Neuronal stem cell (in vitro differentiated cells): ENCODE data around the gene ENTPD6.

ENCODE experiments used
- DNase-seq: peaks from one replicate; pipeline ENCODE4 v3.0.0-alpha.2; 2013; ENCODE audit warnings: low spot score
- H2AFZ ChIP-seq: one replicate; pipeline ENCODE4 v1.6.1; 2013; ENCODE audit warnings: mild to moderate bottlenecking, low read length, inconsistent platforms
- H2AK5ac ChIP-seq: 2 replicates; pipeline ENCODE4 v1.6.1; 2013; ENCODE audit warnings: low read depth, mild to moderate bottlenecking, inconsistent platforms, low read length, moderate library complexity, mixed read lengths
- H2BK120ac ChIP-seq: 2 replicates; pipeline ENCODE4 v1.6.1; 2013; ENCODE audit warnings: low read depth, mild to moderate bottlenecking, inconsistent platforms, low read length, moderate library complexity, mixed read lengths
- H2BK12ac ChIP-seq: one replicate; pipeline ENCODE4 v1.6.1; 2013; ENCODE audit warnings: low read length, inconsistent platforms
- H2BK15ac ChIP-seq: 2 replicates; pipeline ENCODE4 v1.6.1; 2013; ENCODE audit warnings: mild to moderate bottlenecking, low read length, inconsistent platforms, mixed read lengths
- H2BK5ac ChIP-seq: one replicate; pipeline ENCODE4 v1.6.1; 2013; ENCODE audit warnings: inconsistent platforms, mild to moderate bottlenecking, low read length, moderate library complexity
- H3K14ac ChIP-seq: one replicate; pipeline ENCODE4 v1.6.1; 2013; ENCODE audit warnings: low read length, inconsistent platforms
- H3K18ac ChIP-seq: 2 replicates; pipeline ENCODE4 v1.6.1; 2013; ENCODE audit warnings: low read length, inconsistent platforms
- H3K23ac ChIP-seq: 2 replicates; pipeline ENCODE4 v1.6.1; 2013; ENCODE audit warnings: low read depth, mild to moderate bottlenecking, mixed read lengths, low read length, inconsistent platforms; ENCODE audit not compliant: poor library complexity
- H3K27ac ChIP-seq: replicated peaks from 3 replicates; pipeline ENCODE4 v1.5.1; 2013; ENCODE audit warnings: low read length, inconsistent platforms
- H3K27me3 ChIP-seq, 3 experiments: 2 replicates each; pipeline ENCODE4 v1.6.1; 2013; ENCODE audit warnings: low read length in 3 of 3, mild to moderate bottlenecking in 2 of 3, inconsistent platforms in 1 of 3, low read depth in 1 of 3, mixed read lengths in 1 of 3, moderate library complexity in 1 of 3; ENCODE audit not compliant: control insufficient read depth in 3 of 3, insufficient read depth in 3 of 3
- H3K36me3 ChIP-seq, 2 donors: replicated peaks in 1 of 2; 2 replicates each; pipeline ENCODE4 v1.6.1; 2013; ENCODE audit warnings: low read length in 2 of 2; ENCODE audit not compliant: control insufficient read depth in 2 of 2, insufficient read depth in 2 of 2
- H3K4ac ChIP-seq: 2 replicates; pipeline ENCODE4 v1.6.1; 2013; ENCODE audit warnings: inconsistent platforms, mild to moderate bottlenecking, low read length, moderate library complexity
- H3K4me1 ChIP-seq, 2 donors: 1 replicate in 1 of 2; 2 replicates in 1 of 2; pipeline ENCODE4 v1.6.1; 2013; ENCODE audit warnings: low read length in 2 of 2, low read depth in 1 of 2; ENCODE audit not compliant: control insufficient read depth in 2 of 2, insufficient read depth in 1 of 2
- H3K4me2 ChIP-seq: one replicate; pipeline ENCODE4 v1.6.1; 2013; ENCODE audit warnings: mild to moderate bottlenecking, low read length, inconsistent platforms; ENCODE audit not compliant: insufficient read depth, poor library complexity, severe bottlenecking
- H3K4me3 ChIP-seq, 2 donors: 2 replicates each; pipeline ENCODE4 v1.5.1; 2013; ENCODE audit warnings: low read length in 2 of 2, mild to moderate bottlenecking in 2 of 2, inconsistent platforms in 1 of 2, moderate library complexity in 1 of 2
- H3K79me1 ChIP-seq: one replicate; pipeline ENCODE4 v1.6.1; 2013; ENCODE audit warnings: low read depth, mild to moderate bottlenecking, inconsistent platforms, low read length, moderate library complexity
- H3K9ac ChIP-seq: one replicate; pipeline ENCODE4 v1.6.1; 2013; ENCODE audit warnings: mild to moderate bottlenecking, low read depth, low read length, inconsistent platforms; ENCODE audit not compliant: poor library complexity
- H3K9me3 ChIP-seq, 2 donors: replicated peaks in 1 of 2; 2 replicates each; pipeline versions ENCODE3 to v1.6.1; 2013; ENCODE audit warnings: low read length in 2 of 2, mild to moderate bottlenecking in 2 of 2, inconsistent platforms in 1 of 2, low read depth in 1 of 2, mixed read lengths in 1 of 2, moderate library complexity in 1 of 2; ENCODE audit not compliant: control insufficient read depth in 2 of 2, insufficient read depth in 1 of 2
- H4K8ac ChIP-seq: one replicate; pipeline ENCODE4 v1.6.1; 2013; ENCODE audit warnings: low read depth, mild to moderate bottlenecking, inconsistent platforms, low read length, moderate library complexity
- H4K91ac ChIP-seq: one replicate; pipeline ENCODE4 v1.6.1; 2013; ENCODE audit warnings: low read length, low read depth, mild to moderate bottlenecking, inconsistent platforms; ENCODE audit not compliant: poor library complexity
- WGBS, 2 donors: extraction: QIAGEN DNeasy Blood & Tissue Kit; methylation state at CpG; one replicate each; pipeline ENCODE4 v1.1.7; 2013; ENCODE audit warnings: missing lambda C conversion rate in 2 of 2, mixed read lengths in 1 of 2; ENCODE audit not compliant: insufficient read length in 2 of 2, insufficient replicate concordance in 1 of 2; ENCODE audit errors: extremely low coverage in 2 of 2; 5-methylcytosine and 5-hydroxymethylcytosine counted together

ENTPD6 gene

GRCh38 chr20:25252230-25252651 lies 56.7 kb downstream of the ENTPD6 start:
- Histone ChIP-seq H4K91ac (no peak overlapping the region), H3K9me3 (no peaks in the 10 kb centered on the region), H2BK5ac (no peak overlapping the region), H3K36me3 (peaks cover 5 to 38% of the 10 kb centered on the region in 2 donors), H3K27ac (no peak overlapping the region), H2BK15ac (no peak overlapping the region), H3K79me1 (peaks cover 5% of the 10 kb centered on the region), H2AFZ (no peak overlapping the region), H2BK120ac (no peak overlapping the region), H3K27me3 (peaks cover 0 to under 1% (median 0%) of the 10 kb centered on the region in 3 experiments), H2AK5ac (no peak overlapping the region), H3K23ac (no peak overlapping the region), H2BK12ac (no peak overlapping the region), H3K18ac (peak overlapping the region; percentile 55), H3K4me2 (no peak overlapping the region), H3K9ac (peak overlapping the region; percentile 10), H4K8ac (no peak overlapping the region), H3K4me1 (peaks cover 19 to 30% of the 10 kb centered on the region in 2 donors), H3K14ac (peak overlapping the region; percentile 60), H3K4ac (no peak overlapping the region), H3K4me3 (no peak overlapping the region)
- DNase-seq = no peak
- no CpG with 5 or more reads among the region's 6 CpGs for WGBS, 2 donors

GRCh38 chr20:25252686-25253421 lies 57.3 kb downstream of the ENTPD6 start:
- no peak overlapping the region for H3K4me3 ChIP-seq
- no peak overlapping the region for H2BK15ac ChIP-seq
- H3K4me2 ChIP-seq = no peak overlapping the region
- H3K23ac ChIP-seq = no peak overlapping the region
- H2BK12ac ChIP-seq = no peak overlapping the region
- H3K9me3 ChIP-seq = peaks cover 0 to 2% of the 10 kb centered on the region in 2 donors
- H3K4me1 ChIP-seq = peaks cover 19 to 29% of the 10 kb centered on the region in 2 donors
- no peak overlapping the region for H2BK5ac ChIP-seq
- no peak for DNase-seq
- peaks cover 5% of the 10 kb centered on the region for H3K79me1 ChIP-seq
- no peak overlapping the region for H2AFZ ChIP-seq
- H2BK120ac ChIP-seq = no peak overlapping the region
- H4K8ac ChIP-seq = no peak overlapping the region
- H3K9ac ChIP-seq = no peak overlapping the region
- peaks cover 7 to 38% of the 10 kb centered on the region in 2 donors for H3K36me3 ChIP-seq
- peak overlapping the region; percentile 60 for H3K14ac ChIP-seq
- no peak overlapping the region for H3K27ac ChIP-seq
- no CpG with 5 or more reads among the region's 6 CpGs for WGBS, 2 donors
- no peak overlapping the region for H2AK5ac ChIP-seq
- H3K4ac ChIP-seq = no peak overlapping the region
- H3K27me3 ChIP-seq = no peaks in the 10 kb centered on the region
- H3K18ac ChIP-seq = no peak overlapping the region
- H4K91ac ChIP-seq = no peak overlapping the region

- H2BK12ac ChIP-seq = no peak overlapping the region
- WGBS, 2 donors = no CpG with 5 or more reads among the region's 11 CpGs
- peaks cover 14 to 43% of the 10 kb centered on the region in 2 donors for H3K36me3 ChIP-seq
- H2BK120ac ChIP-seq = no peak overlapping the region
- H2BK15ac ChIP-seq = no peak overlapping the region
- no peak overlapping the region for H3K4me2 ChIP-seq
- peaks cover 6 to 8% of the 10 kb centered on the region in 2 donors for H3K9me3 ChIP-seq
- H3K79me1 ChIP-seq = peaks cover 11% of the 10 kb centered on the region
- H3K9ac ChIP-seq = no peak overlapping the region
- H2AFZ ChIP-seq = no peak overlapping the region
- no peak overlapping the region for H3K4ac ChIP-seq
- no peak overlapping the region for H3K23ac ChIP-seq
- H4K91ac ChIP-seq = no peak overlapping the region
- no peak overlapping the region for H4K8ac ChIP-seq
- H3K4me3 ChIP-seq = no peak overlapping the region
- no peak for DNase-seq
- H3K18ac ChIP-seq = no peak overlapping the region
- no peak overlapping the region for H3K27ac ChIP-seq
- H3K14ac ChIP-seq = no peak overlapping the region
- H2BK5ac ChIP-seq = no peak overlapping the region
- H3K27me3 ChIP-seq = no peaks in the 10 kb centered on the region
- peaks cover 19 to 29% of the 10 kb centered on the region in 2 donors for H3K4me1 ChIP-seq
- H2AK5ac ChIP-seq = no peak overlapping the region
These were observed 58.2 kb downstream of the ENTPD6 start for GRCh38 chr20:25253606-25254275.

DNA sequence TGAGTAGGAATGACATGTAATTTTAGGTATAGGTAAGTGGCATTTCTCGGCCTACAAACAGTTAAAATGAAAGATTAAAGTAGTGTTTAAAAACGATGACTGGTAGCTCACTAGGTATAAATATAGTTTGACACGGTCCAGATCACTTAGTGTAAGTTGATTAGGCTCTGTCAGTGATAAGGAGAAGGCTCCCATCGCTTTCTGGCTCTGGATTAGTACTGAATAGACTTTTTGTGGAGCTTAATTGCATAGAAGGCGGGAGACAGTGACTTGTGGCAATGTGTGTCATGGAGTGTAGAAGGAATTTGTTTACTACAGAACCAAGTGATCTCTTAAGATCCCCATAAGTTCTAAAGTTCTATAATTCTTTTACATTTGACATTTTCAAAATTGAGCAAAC lies 59.1 kb downstream of the ENTPD6 start:
- Histone ChIP-seq H3K4me3 (no peak overlapping the region), H3K9ac (no peak overlapping the region), H3K9me3 (peaks cover 11 to 16% of the 10 kb centered on the region in 2 donors), H2AK5ac (no peak overlapping the region), H3K27ac (no peak overlapping the region), H2BK5ac (no peak overlapping the region), H3K23ac (no peak overlapping the region), H2AFZ (no peak overlapping the region), H3K18ac (no peak overlapping the region), H3K14ac (no peak overlapping the region), H3K4ac (no peak overlapping the region), H3K4me2 (no peak overlapping the region), H4K91ac (no peak overlapping the region), H3K36me3 (peaks cover 22 to 51% of the 10 kb centered on the region in 2 donors), H3K4me1 (peaks cover 15 to 29% of the 10 kb centered on the region in 2 donors), H2BK15ac (no peak overlapping the region), H3K27me3 (no peaks in the 10 kb centered on the region), H2BK12ac (no peak overlapping the region), H2BK120ac (no peak overlapping the region), H4K8ac (no peak overlapping the region), H3K79me1 (peaks cover 13% of the 10 kb centered on the region)
- no peak for DNase-seq
- no CpG with 5 or more reads among the region's 5 CpGs for WGBS, 2 donors
